Stimulated activated CD4-positive, alpha-beta T cell treated with anti-CD3 and anti-CD28 coated beads, Interleukin-12 subunit alpha, Interleukin-12 subunit beta, amount 100 ng/mL, for 48 hours (primary cell): ENCODE results near the gene CAMKK2.
"Not testable (repeated sequence)": the region's sequence is repeated elsewhere in the genome, so short reads cannot be mapped to it uniquely, and the experiment has no call there.

ENCODE experiments used
- DNase-seq, 3 donors: peaks; one replicate each; pipeline ENCODE4 v3.0.0-alpha.2; 2020; ENCODE audit warnings: low read depth in 2 of 3, low spot score in 1 of 3

The CAMKK2 gene

GRCh38 chr12:121296618-121297434, at the start of gene CAMKK2:
Gene CAMKK2, minus strand, starts transcription at chr12:121296709. Its CDS starts 22,183 bp downstream, at chr12:121274526.
- DNase-seq, result peak; percentile 68 to 82 (median 73)

GRCh38 chr12:121345151-121345815, 48.8 kb upstream of the CAMKK2 start:
- DNase-seq, result no peak

GRCh38 chr12:121344506-121344905, 48.0 kb upstream of the CAMKK2 start:
- no peak for DNase-seq

GRCh38 chr12:121337416-121337815, 40.9 kb upstream of the CAMKK2 start:
- DNase-seq, result no peak

GRCh38 chr12:121334513-121335343, 38.2 kb upstream of the CAMKK2 start:
- DNase-seq, result peak in 1 of 3 donors; percentile 42

- DNase-seq, result no peak
Observed at GRCh38 chr12:121333747-121334146, 37.2 kb upstream of the CAMKK2 start.

- no peak for DNase-seq
Observed at GRCh38 chr12:121331248-121331647, 34.7 kb upstream of the CAMKK2 start.

- DNase-seq, result no peak
Observed at GRCh38 chr12:121330692-121331091, 34.2 kb upstream of the CAMKK2 start.

- no peak for DNase-seq
Observed at GRCh38 chr12:121330195-121330594, 33.7 kb upstream of the CAMKK2 start.

- no peak for DNase-seq
Observed at GRCh38 chr12:121328620-121329019, 32.1 kb upstream of the CAMKK2 start.

- DNase-seq, result no peak
Observed at GRCh38 chr12:121326996-121327674, 30.6 kb upstream of the CAMKK2 start.

GRCh38 chr12:121325922-121326396, 29.4 kb upstream of the CAMKK2 start:
- DNase-seq, result no peak

- DNase-seq, result no peak
Observed at GRCh38 chr12:121323908-121324307, 27.4 kb upstream of the CAMKK2 start.

- no peak for DNase-seq
Observed at GRCh38 chr12:121318121-121318520, 21.6 kb upstream of the CAMKK2 start.

- no peak for DNase-seq
Observed at GRCh38 chr12:121314431-121314830, 17.9 kb upstream of the CAMKK2 start.

- not testable (repeated sequence) for DNase-seq
Observed at GRCh38 chr12:121310231-121310630, 13.7 kb upstream of the CAMKK2 start.

GRCh38 chr12:121307397-121307796, 10.9 kb upstream of the CAMKK2 start:
- not testable (repeated sequence) for DNase-seq

GRCh38 chr12:121304306-121304705, 7.8 kb upstream of the CAMKK2 start:
- no peak for DNase-seq

GRCh38 chr12:121301876-121302275, 5.4 kb upstream of the CAMKK2 start:
- no peak for DNase-seq

- DNase-seq, result no peak
Observed at GRCh38 chr12:121300083-121300819, 3.7 kb upstream of the CAMKK2 start.
